Progenitor cell of endocrine pancreas (in vitro differentiated cells): ENCODE results near the gene PPL. TPM values are rescaled to one million over a fixed set of nuclear protein-coding genes. Genes with fewer than 3 reads are reported as not detected.

Experiments used
- DNase-seq: peaks from one replicate; pipeline ENCODE4 v3.0.0; 2021; ENCODE audit warnings: low spot score; ENCODE audit not compliant: unreplicated experiment
- H3K27ac Mint-ChIP-seq: 2 replicates; pipeline ENCODE4 v1.8.0; 2021; ENCODE audit warnings: mild to moderate bottlenecking, moderate library complexity, mixed read lengths
- H3K27me3 Mint-ChIP-seq: 2 replicates; pipeline ENCODE4 v1.8.0; 2021; ENCODE audit warnings: mixed read lengths
- H3K36me3 Mint-ChIP-seq: 2 replicates; pipeline ENCODE4 v1.8.0; 2022; ENCODE audit warnings: mixed read lengths; ENCODE audit not compliant: insufficient read depth
- H3K4me1 Mint-ChIP-seq: 2 replicates; pipeline ENCODE4 v1.8.0; 2021; ENCODE audit warnings: low read depth, mixed read lengths
- H3K4me3 Mint-ChIP-seq: 2 replicates; pipeline ENCODE4 v1.8.0; 2021; ENCODE audit warnings: low read depth, mild to moderate bottlenecking, moderate library complexity, mixed read lengths
- H3K9me3 Mint-ChIP-seq: 2 replicates; pipeline ENCODE4 v1.8.0; 2021; ENCODE audit warnings: low read depth, mixed read lengths
- CTCF ChIP-seq: fragments of 200-600 bp; sonication (generic); IDR thresholded peaks from one replicate; pipeline ENCODE4 v1.5.0; 2021; ENCODE audit warnings: antibody characterized with exemption, mild to moderate bottlenecking; ENCODE audit not compliant: unreplicated experiment
- total RNA-seq: library from RNA; stranded (reverse); gene quantifications from 2 replicates; pipeline ENCODE4 v1.2.1, GENCODE V29; 2021

PPL gene
- total RNA-seq, 1 donor from 2014 or later: 64.1 TPM

GRCh38 chr16:4879049-4879448 is 57.9 kb downstream of the PPL start:
- no peaks in the 10 kb centered on the region for H3K9me3 Mint-ChIP-seq
- H3K27me3 Mint-ChIP-seq: no peaks in the 10 kb centered on the region
- peak overlapping the region; percentile 15 for H3K27ac Mint-ChIP-seq
- no peak for TF ChIP-seq CTCF
- no peak overlapping the region for H3K4me3 Mint-ChIP-seq
- no peak for DNase-seq
- peaks cover 26% of the 10 kb centered on the region for H3K36me3 Mint-ChIP-seq
- H3K4me1 Mint-ChIP-seq: no peaks in the 10 kb centered on the region

- no peaks in the 10 kb centered on the region for H3K27me3 Mint-ChIP-seq
- peaks cover 17% of the 10 kb centered on the region for H3K36me3 Mint-ChIP-seq
- DNase-seq: no peak
- H3K4me3 Mint-ChIP-seq: no peak overlapping the region
- H3K9me3 Mint-ChIP-seq: no peaks in the 10 kb centered on the region
- H3K27ac Mint-ChIP-seq: no peak overlapping the region
- TF ChIP-seq CTCF: no peak
- H3K4me1 Mint-ChIP-seq: no peaks in the 10 kb centered on the region
Measured at GRCh38 chr16:4877380-4877685, 59.6 kb downstream of the PPL start.

- Mint-ChIP-seq H3K9me3 (no peaks in the 10 kb centered on the region), H3K27ac (no peak overlapping the region), H3K4me1 (no peaks in the 10 kb centered on the region), H3K27me3 (no peaks in the 10 kb centered on the region), H3K4me3 (no peak overlapping the region), H3K36me3 (peaks cover 18% of the 10 kb centered on the region)
- TF ChIP-seq CTCF: no peak
- no peak for DNase-seq
Measured at GRCh38 chr16:4876646-4877379, 60.1 kb downstream of the PPL start.

- H3K9me3 Mint-ChIP-seq: no peaks in the 10 kb centered on the region
Measured at GRCh38 chr16:4874666-4875065, 62.3 kb downstream of the PPL start.

GRCh38 chr16:4873091-4873490 is 63.9 kb downstream of the PPL start:
- no peak for DNase-seq
- H3K36me3 Mint-ChIP-seq: peaks cover 29% of the 10 kb centered on the region
- no peak overlapping the region for H3K27ac Mint-ChIP-seq
- H3K4me1 Mint-ChIP-seq: peaks cover 9% of the 10 kb centered on the region
- H3K27me3 Mint-ChIP-seq: no peaks in the 10 kb centered on the region
- H3K9me3 Mint-ChIP-seq: no peaks in the 10 kb centered on the region
- no peak overlapping the region for H3K4me3 Mint-ChIP-seq
- no peak for TF ChIP-seq CTCF

More at GRCh38 chr16:4874666-4875065, 62.3 kb downstream of the PPL start:
- no peak for TF ChIP-seq CTCF
- Mint-ChIP-seq H3K27ac (peak overlapping the region; percentile 19), H3K27me3 (no peaks in the 10 kb centered on the region), H3K4me3 (no peak overlapping the region), H3K4me1 (no peaks in the 10 kb centered on the region), H3K36me3 (peaks cover 27% of the 10 kb centered on the region)
- no peak for DNase-seq
